H1 (cell line): Measurements from ENCODE around the gene CEP70. TPM values are rescaled to one million over a fixed set of nuclear protein-coding genes. Genes with fewer than 3 reads are reported as not detected.
"Not testable (repeated sequence)": the region's sequence is repeated elsewhere in the genome, so short reads cannot be mapped to it uniquely, and the experiment has no call there.

Source experiments
- CTCF ChIA-PET: fragments of 300-600 bp; sonication (Branson Sonifier 250); formaldehyde crosslinking; loops from one replicate; lab custom pipeline; 2021; ENCODE audit not compliant: partially characterized antibody; lab: Charles Lee
- POLR2A ChIA-PET: fragments of 300-600 bp; sonication (Branson Sonifier 250); formaldehyde crosslinking; loops from one replicate; lab custom pipeline; 2021; ENCODE audit warnings: inconsistent platforms; ENCODE audit not compliant: partially characterized antibody; lab: Charles Lee
- DNase-seq, 2 experiments: peaks; one replicate each; pipeline versions ENCODE4 v3.0.0 to v3.0.0-alpha.2; 2010 to 2022; ENCODE audit warnings: low spot score in 2 of 2, low read depth in 1 of 2, mixed read lengths in 1 of 2
- FAIRE-seq: peaks from 2 replicates; lab custom pipeline; 2011; peaks lifted over from hg19 to GRCh38; lab: Jason Lieb, UNC
- H2AFZ ChIP-seq: 2 replicates; pipeline ENCODE4 v1.8.1; 2012; ENCODE audit warnings: low read length, inconsistent platforms
- H2AK5ac ChIP-seq: 2 replicates; pipeline ENCODE4 v1.6.1; 2013; ENCODE audit warnings: low read depth, low read length
- H2BK120ac ChIP-seq: replicated peaks from 2 replicates; pipeline ENCODE3; 2013; ENCODE audit warnings: low read depth, low read length, inconsistent platforms
- H2BK12ac ChIP-seq: 2 replicates; pipeline ENCODE4 v1.6.1; 2013; ENCODE audit warnings: low read depth, low read length
- H2BK15ac ChIP-seq: 2 replicates; pipeline ENCODE4 v1.6.1; 2013; ENCODE audit warnings: low read length
- H2BK20ac ChIP-seq: 2 replicates; pipeline ENCODE4 v1.6.1; 2013; ENCODE audit warnings: low read length
- H2BK5ac ChIP-seq: 2 replicates; pipeline ENCODE4 v1.6.1; 2013; ENCODE audit warnings: low read depth, low read length
- H3K14ac ChIP-seq: 2 replicates; pipeline ENCODE4 v1.6.1; 2013; ENCODE audit warnings: inconsistent platforms; ENCODE audit not compliant: insufficient read length
- H3K18ac ChIP-seq: 2 replicates; pipeline ENCODE4 v1.6.1; 2013; ENCODE audit warnings: low read length; ENCODE audit errors: extremely low read depth
- H3K23ac ChIP-seq: 2 replicates; pipeline ENCODE4 v1.6.1; 2013; ENCODE audit warnings: inconsistent platforms; ENCODE audit not compliant: insufficient read length
- H3K23me2 ChIP-seq: 2 replicates; pipeline ENCODE4 v1.6.1; 2013; ENCODE audit warnings: low read depth, low read length
- H3K27ac ChIP-seq: 2 replicates; pipeline ENCODE4 v1.6.1; 2011; ENCODE audit warnings: low read depth, low read length, inconsistent platforms
- H3K27me3 ChIP-seq, 4 experiments: replicated peaks in 1 of 4; 1 replicate in 1 of 4; 2 replicates in 3 of 4; pipeline versions ENCODE4 v1.6.1 to v1.8.1; 2011 to 2013; ENCODE audit warnings: low read length in 3 of 4, mild to moderate bottlenecking in 3 of 4, inconsistent platforms in 2 of 4, mixed read lengths in 2 of 4, moderate library complexity in 1 of 4; ENCODE audit not compliant: control insufficient read depth in 3 of 4, insufficient read depth in 3 of 4; ENCODE audit errors: extremely low read depth in 1 of 4
- H3K36me3 ChIP-seq, 4 experiments: 2 replicates each; pipeline versions ENCODE4 v1.6.1 to v1.8.1; 2011 to 2013; ENCODE audit warnings: mild to moderate bottlenecking in 4 of 4, low read length in 3 of 4, moderate library complexity in 2 of 4, control low read depth in 1 of 4, inconsistent platforms in 1 of 4; ENCODE audit not compliant: insufficient read depth in 4 of 4, control insufficient read depth in 2 of 4
- H3K4ac ChIP-seq: replicated peaks from 2 replicates; pipeline ENCODE3; 2013; ENCODE audit warnings: low read length, low read depth, mixed read lengths, inconsistent platforms; ENCODE audit not compliant: insufficient read length
- H3K4me1 ChIP-seq, 4 experiments: replicated peaks in 1 of 4; 1 replicate in 1 of 4; 2 replicates in 3 of 4; pipeline versions ENCODE4 v1.6.1 to v1.8.1; 2011 to 2013; ENCODE audit warnings: low read length in 3 of 4, inconsistent platforms in 2 of 4, mixed read lengths in 1 of 4; ENCODE audit not compliant: insufficient read depth in 4 of 4, control insufficient read depth in 3 of 4
- H3K4me2 ChIP-seq, 2 experiments: 2 replicates each; pipeline versions ENCODE4 v1.6.1 to v1.8.1; 2011 to 2013; ENCODE audit warnings: low read depth in 2 of 2, low read length in 2 of 2, control low read depth in 1 of 2, inconsistent platforms in 1 of 2, mild to moderate bottlenecking in 1 of 2; ENCODE audit not compliant: insufficient read depth in 1 of 2
- H3K4me3 ChIP-seq, 4 experiments: fragments of 200-600, 300-600 bp in 1 of 4; sonication (generic), shearing (Covaris generic), sonication (Bioruptor Twin) in 1 of 4; 2 replicates each; pipeline versions ENCODE4 v1.5.1 to v1.8.1; 2011 to 2016; ENCODE audit warnings: low read length in 4 of 4, low read depth in 3 of 4, control low read depth in 2 of 4, inconsistent platforms in 2 of 4, mild to moderate bottlenecking in 2 of 4, mixed read lengths in 1 of 4, moderate library complexity in 1 of 4; ENCODE audit not compliant: insufficient read depth in 2 of 4; ENCODE audit errors: extremely low read depth in 1 of 4
- H3K56ac ChIP-seq: replicated peaks from 2 replicates; pipeline ENCODE3; 2013; ENCODE audit warnings: low read depth, mild to moderate bottlenecking, mixed read lengths, low read length, inconsistent platforms; ENCODE audit not compliant: insufficient read length
- H3K79me1 ChIP-seq: 2 replicates; pipeline ENCODE4 v1.6.1; 2013; ENCODE audit warnings: low read depth, low read length, control low read depth
- H3K79me2 ChIP-seq, 2 experiments: 2 replicates each; pipeline versions ENCODE4 v1.6.1 to v1.8.1; 2012 to 2013; ENCODE audit warnings: low read length in 2 of 2, mild to moderate bottlenecking in 2 of 2, inconsistent platforms in 1 of 2; ENCODE audit not compliant: insufficient read depth in 2 of 2, control insufficient read depth in 1 of 2
- H3K9ac ChIP-seq, 4 experiments: replicated peaks in 1 of 4; 1 replicate in 1 of 4; 2 replicates in 3 of 4; pipeline versions ENCODE4 v1.6.1 to v1.8.1; 2011 to 2013; ENCODE audit warnings: low read depth in 3 of 4, low read length in 3 of 4, control low read depth in 2 of 4, mild to moderate bottlenecking in 2 of 4, moderate library complexity in 2 of 4, inconsistent platforms in 1 of 4; ENCODE audit errors: extremely low read depth in 1 of 4
- H3K9me3 ChIP-seq, 2 experiments: 2 replicates each; pipeline versions ENCODE4 v1.6.1 to v1.8.1; 2012 to 2013; ENCODE audit warnings: mild to moderate bottlenecking in 2 of 2, moderate library complexity in 2 of 2, control low read depth in 1 of 2, inconsistent platforms in 1 of 2, low read depth in 1 of 2, low read length in 1 of 2, mixed read lengths in 1 of 2; ENCODE audit not compliant: insufficient read depth in 2 of 2
- H4K20me1 ChIP-seq, 2 experiments: replicated peaks in 1 of 2; 2 replicates each; pipeline versions ENCODE3 to v1.8.1; 2011 to 2013; ENCODE audit warnings: inconsistent platforms in 2 of 2, low read length in 2 of 2, mild to moderate bottlenecking in 1 of 2; ENCODE audit not compliant: insufficient read depth in 2 of 2, control insufficient read depth in 1 of 2
- H4K5ac ChIP-seq: 2 replicates; pipeline ENCODE4 v1.6.1; 2013; ENCODE audit warnings: low read length, low read depth, mixed read lengths, inconsistent platforms; ENCODE audit not compliant: insufficient read length
- H4K8ac ChIP-seq: 2 replicates; pipeline ENCODE4 v1.8.0; 2013; ENCODE audit warnings: mild to moderate bottlenecking, moderate library complexity, low read length, inconsistent platforms; ENCODE audit not compliant: insufficient read depth; ENCODE audit errors: extremely low read depth
- H4K91ac ChIP-seq: replicated peaks from 2 replicates; pipeline ENCODE3; 2013; ENCODE audit warnings: low read length, mixed read lengths, inconsistent platforms; ENCODE audit not compliant: insufficient read length
- KDM1A ChIP-seq: fragments of 200-600, 300-600 bp; sonication (generic); IDR thresholded peaks from 2 replicates; pipeline ENCODE4 v1.7.1; 2016; ENCODE audit warnings: mild to moderate bottlenecking, low read length, borderline replicate concordance
- WGBS, 2 experiments: shearing (Covaris generic) in 1 of 2; methylation state at CpG; one replicate each; pipeline versions ENCODE4 v1.1.6 to v1.1.7; 2013 to 2015; ENCODE audit warnings: low lambda C conversion rate in 2 of 2, mixed read lengths in 2 of 2, inconsistent platforms in 1 of 2, low coverage in 1 of 2, missing lambda C conversion rate in 1 of 2; ENCODE audit not compliant: insufficient replicate concordance in 2 of 2, insufficient coverage in 1 of 2, insufficient read length in 1 of 2; ENCODE audit errors: extremely low coverage in 1 of 2, missing lambda C conversion rate in 1 of 2; 5-methylcytosine and 5-hydroxymethylcytosine counted together
- polyA plus RNA-seq, 7 experiments: library from polyadenylated mRNA; depleted of rRNA in 3 of 7; stranded (reverse) in 5 of 7; unstranded in 2 of 7; fragments of >200 nt in 5 of 7; fragments of 200-250 nt in 2 of 7; gene quantifications; 1 replicate in 5 of 7; 2 replicates in 1 of 7; 4 replicates in 1 of 7; pipeline versions ENCODE4 v1.2.1 to v1.2.3, GENCODE V29; 2011 to 2013; ENCODE audit warnings: missing spikeins in 2 of 7, mixed read lengths in 2 of 7
- total RNA-seq: library from RNA; stranded (reverse); fragmentation: NEBNext Ultra II Directional; extraction: Animal tissue kit (Norgen Biotek cat#: 25700); gene quantifications from 2 replicates; pipeline ENCODE4 v1.2.1, GENCODE V29; 2021
- TF ChIP-seq, protein P1 (sequence below): IDR thresholded peaks from 2 replicates; pipeline ENCODE4 v1.6.1; 2012; ENCODE audit warnings: inconsistent platforms

Gene CEP70
- total and polyA plus RNA-seq, 2 of the 8 experiments (the other 6 are each of a cell fraction or from before 2014, with no cell fraction given), result 3.9 to 26.2 TPM

DNA sequence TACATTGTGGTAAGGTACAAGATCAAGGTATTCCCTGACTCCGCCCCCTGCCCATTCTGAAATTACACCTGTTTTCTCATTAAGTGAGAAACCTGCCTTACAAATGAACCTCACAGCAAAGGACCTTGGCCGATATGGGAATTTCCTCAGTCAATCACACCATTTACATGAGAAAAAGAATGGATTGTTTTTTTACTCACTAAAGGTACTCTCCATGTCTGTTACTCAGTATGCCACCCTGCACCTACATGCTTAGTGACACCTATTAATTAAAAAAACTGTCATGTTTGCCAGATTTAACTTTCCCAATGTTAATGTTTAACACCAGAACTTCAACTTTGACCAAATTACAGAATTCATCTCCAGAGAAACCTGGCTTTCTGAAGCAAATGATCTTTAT, 97.6 kb downstream of the CEP70 start (continued):
- TF ChIP-seq, protein P1, sequence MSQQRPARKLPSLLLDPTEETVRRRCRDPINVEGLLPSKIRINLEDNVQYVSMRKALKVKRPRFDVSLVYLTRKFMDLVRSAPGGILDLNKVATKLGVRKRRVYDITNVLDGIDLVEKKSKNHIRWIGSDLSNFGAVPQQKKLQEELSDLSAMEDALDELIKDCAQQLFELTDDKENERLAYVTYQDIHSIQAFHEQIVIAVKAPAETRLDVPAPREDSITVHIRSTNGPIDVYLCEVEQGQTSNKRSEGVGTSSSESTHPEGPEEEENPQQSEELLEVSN, result no peak
- TF ChIP-seq KDM1A, result no peak
- TF ChIP-seq, all 59 proteins: peak for 0

GRCh38 chr3:138495638-138496037, 98.4 kb downstream of the CEP70 start:
- not testable (repeated sequence) for H2BK15ac ChIP-seq, H3K14ac ChIP-seq, H3K23me2 ChIP-seq, H3K23ac ChIP-seq, H3K36me3 ChIP-seq, H3K9ac ChIP-seq, H3K9me3 ChIP-seq, H3K56ac ChIP-seq, H2BK5ac ChIP-seq, H4K20me1 ChIP-seq, H4K8ac ChIP-seq, H3K27ac ChIP-seq, H3K27me3 ChIP-seq, H3K4ac ChIP-seq, H2BK120ac ChIP-seq, H3K79me1 ChIP-seq, H4K91ac ChIP-seq, FAIRE-seq, H3K4me1 ChIP-seq, H3K79me2 ChIP-seq, H2AFZ ChIP-seq, H3K4me3 ChIP-seq, DNase-seq, H4K5ac ChIP-seq, H3K4me2 ChIP-seq, H2BK20ac ChIP-seq, H3K18ac ChIP-seq, H2BK12ac ChIP-seq, H2AK5ac ChIP-seq
- 94% methylated on average over 3 of the region's 3 CpGs; no CpG with 5 or more reads in 1 of the 2 experiments for WGBS, 2 experiments
- POLR2A ChIA-PET, result interaction anchor here (0.8 kb wide), 1 partner anchor 15 kb away, joined by 3 read pairs; no protein-coding TSS in a partner anchor
- CTCF ChIA-PET, result interaction anchor here (0.7 to 1.2 kb wide), 4 partner anchors 13 to 271 kb away, joined by 3 to 6 read pairs (median 3); no protein-coding TSS in a partner anchor
